COR-L47 (cell line): ENCODE measurements around the gene FYN.
"Not testable (repeated sequence)": the region's sequence is repeated elsewhere in the genome, so short reads cannot be mapped to it uniquely, and the experiment has no call there.

Experiments used
- DNase-seq: peaks from one replicate; lab custom pipeline; 2025; lab: John Stamatoyannopoulos, UW

The FYN gene

GRCh38 chr6:111680811-111681609 lies 192.2 kb downstream of the FYN start:
- not testable (repeated sequence) for DNase-seq

GRCh38 chr6:111680015-111680712 lies 193.1 kb downstream of the FYN start:
- DNase-seq = no peak

- DNase-seq = no peak
Measured at GRCh38 chr6:111679126-111679858, 194.0 kb downstream of the FYN start.

GRCh38 chr6:111677249-111677990 lies 195.8 kb downstream of the FYN start:
- no peak for DNase-seq

- no peak for DNase-seq
Measured at GRCh38 chr6:111676383-111676782, 196.9 kb downstream of the FYN start.

GRCh38 chr6:111674883-111675282 lies 198.4 kb downstream of the FYN start:
- no peak for DNase-seq

GRCh38 chr6:111674413-111674812 lies 198.8 kb downstream of the FYN start:
- no peak for DNase-seq

- DNase-seq = no peak
Measured at GRCh38 chr6:111673937-111674336, 199.3 kb downstream of the FYN start.

GRCh38 chr6:111673532-111673931 lies 199.7 kb downstream of the FYN start:
- DNase-seq = no peak

- no peak for DNase-seq
Measured at GRCh38 chr6:111672761-111673450, 200.3 kb downstream of the FYN start.

GRCh38 chr6:111669326-111669725 lies 203.9 kb downstream of the FYN start:
- no peak for DNase-seq

GRCh38 chr6:111668410-111668809 lies 204.8 kb downstream of the FYN start:
- no peak for DNase-seq

- no peak for DNase-seq
Measured at GRCh38 chr6:111667931-111668330, 205.3 kb downstream of the FYN start.

- no peak for DNase-seq
Measured at GRCh38 chr6:111666847-111667246, 206.4 kb downstream of the FYN start.

- no peak for DNase-seq
Measured at GRCh38 chr6:111664565-111665030, 208.7 kb downstream of the FYN start.

- no peak for DNase-seq
Measured at GRCh38 chr6:111663692-111664564, 209.3 kb downstream of the FYN start.

GRCh38 chr6:111662794-111663593 lies 210.3 kb downstream of the FYN start:
- DNase-seq = no peak

GRCh38 chr6:111662072-111662793 lies 211.0 kb downstream of the FYN start:
- no peak for DNase-seq

GRCh38 chr6:111661541-111662061 lies 211.7 kb downstream of the FYN start:
- DNase-seq = no peak
